ENCODE results near the gene RPRD2. TPM values are rescaled to one million over a fixed set of nuclear protein-coding genes. Genes with fewer than 3 reads are reported as not detected.
A peak's percentile ranks its signal among the peaks of the same experiment; 100 is the strongest.

RPRD2 gene
- total RNA-seq, 1 donor from 2014 or later: 12.5 TPM

GRCh38 chr1:150456146-150456647 is 92.2 kb downstream of the RPRD2 start:
- TF ChIP-seq CTCF (IDR thresholded peaks at IDR 0.05; ENCODE audit: insufficient read depth, low read length, poor library complexity, severe bottlenecking): no peak
- H3K4me3 ChIP-seq (ENCODE audit: low read depth, low read length): no peak overlapping the region
- H3K36me3 ChIP-seq (ENCODE audit: control insufficient read depth, insufficient read depth, low read length): no peaks in the 10 kb centered on the region
- DNase-seq (ENCODE audit: low read depth): no peak
- no peaks in the 10 kb centered on the region for H3K27me3 ChIP-seq (ENCODE audit: control insufficient read depth, insufficient read depth, low read length)

GRCh38 chr1:150464422-150464826 is 100.5 kb downstream of the RPRD2 start:
- H3K36me3 ChIP-seq (ENCODE audit: control insufficient read depth, insufficient read depth, low read length): no peaks in the 10 kb centered on the region

GRCh38 chr1:150466964-150467363 is 103.0 kb downstream of the RPRD2 start:
- Histone ChIP-seq H3K4me3 (ENCODE audit: low read depth, low read length) (no peak overlapping the region), H3K27me3 (ENCODE audit: control insufficient read depth, insufficient read depth, low read length) (no peaks in the 10 kb centered on the region), H3K36me3 (ENCODE audit: control insufficient read depth, insufficient read depth, low read length) (peaks cover 2% of the 10 kb centered on the region)
- no peak for DNase-seq (ENCODE audit: low read depth)
- no peak for TF ChIP-seq CTCF (IDR thresholded peaks at IDR 0.05; ENCODE audit: insufficient read depth, low read length, poor library complexity, severe bottlenecking)

More at GRCh38 chr1:150464422-150464826, 100.5 kb downstream of the RPRD2 start:
- TF ChIP-seq CTCF (IDR thresholded peaks at IDR 0.05; ENCODE audit: insufficient read depth, low read length, poor library complexity, severe bottlenecking): peak; percentile 76
- no peak overlapping the region for H3K4me3 ChIP-seq (ENCODE audit: low read depth, low read length)
- no peaks in the 10 kb centered on the region for H3K27me3 ChIP-seq (ENCODE audit: control insufficient read depth, insufficient read depth, low read length)
- peak; percentile 26 for DNase-seq (ENCODE audit: low read depth)

GRCh38 chr1:150469291-150469690 is 105.3 kb downstream of the RPRD2 start:
- peaks cover 5% of the 10 kb centered on the region for H3K36me3 ChIP-seq (ENCODE audit: control insufficient read depth, insufficient read depth, low read length)
- no peak for TF ChIP-seq CTCF (IDR thresholded peaks at IDR 0.05; ENCODE audit: insufficient read depth, low read length, poor library complexity, severe bottlenecking)

GRCh38 chr1:150472601-150473200 is 108.8 kb downstream of the RPRD2 start:
- no peak for DNase-seq (ENCODE audit: low read depth)
- H3K36me3 ChIP-seq (ENCODE audit: control insufficient read depth, insufficient read depth, low read length): peaks cover 5% of the 10 kb centered on the region
- no peaks in the 10 kb centered on the region for H3K27me3 ChIP-seq (ENCODE audit: control insufficient read depth, insufficient read depth, low read length)
- no peak overlapping the region for H3K4me3 ChIP-seq (ENCODE audit: low read depth, low read length)
- TF ChIP-seq CTCF (IDR thresholded peaks at IDR 0.05; ENCODE audit: insufficient read depth, low read length, poor library complexity, severe bottlenecking): no peak

More at GRCh38 chr1:150469291-150469690, 105.3 kb downstream of the RPRD2 start:
- DNase-seq (ENCODE audit: low read depth): no peak
- Histone ChIP-seq H3K27me3 (ENCODE audit: control insufficient read depth, insufficient read depth, low read length) (no peaks in the 10 kb centered on the region), H3K4me3 (ENCODE audit: low read depth, low read length) (no peak overlapping the region)

GRCh38 chr1:150473659-150474058 is 109.7 kb downstream of the RPRD2 start:
- Histone ChIP-seq H3K4me3 (ENCODE audit: low read depth, low read length) (no peak overlapping the region), H3K36me3 (ENCODE audit: control insufficient read depth, insufficient read depth, low read length) (peaks cover 5% of the 10 kb centered on the region), H3K27me3 (ENCODE audit: control insufficient read depth, insufficient read depth, low read length) (no peaks in the 10 kb centered on the region)
- no peak for TF ChIP-seq CTCF (IDR thresholded peaks at IDR 0.05; ENCODE audit: insufficient read depth, low read length, poor library complexity, severe bottlenecking)
- DNase-seq (ENCODE audit: low read depth): no peak
